Left cardiac atrium (tissue), 4 donors: ENCODE results near the gene GFI1. TPM values are rescaled to one million over a fixed set of nuclear protein-coding genes. Genes with fewer than 3 reads are reported as not detected.
"Not testable (repeated sequence)": the region's sequence is repeated elsewhere in the genome, so short reads cannot be mapped to it uniquely, and the experiment has no call there.

Experiments used
- ATAC-seq, 2 donors: fragments of 200-7000 bp; cut with Tn5 transposase; one replicate each; pipeline ENCODE4 v1.9.1; 2020; ENCODE audit warnings: mild to moderate bottlenecking in 2 of 2, moderate library complexity in 2 of 2
- DNase-seq: peaks from one replicate; pipeline ENCODE4 v3.0.0-alpha.2; 2020
- intact Hi-C, 2 donors: fragments of 100-400 bp; cut with DNase I; formaldehyde crosslinking; loops; one replicate each; pipeline versions ENCODE4 v1.14.1 to v1.15.1; 2022 to 2023
- total RNA-seq, 2 donors: library from RNA; stranded (reverse); fragmentation: NEBNext Ultra II Directional; extraction: Animal tissue kit (Norgen Biotek cat#: 25700); gene quantifications; one replicate each; pipeline ENCODE4 v1.2.1, GENCODE V29; 2021
- donor health status: DM: no; HTN: yes; CAD: no.
- donor health status: DM: no; HTN: yes; CAD: no; lungs with severe emphysema.
- donor health status: DM: yes; HTN: yes; CAD: no.
- donor health status: Dilated cardiomyopathy.

GFI1 gene
- total RNA-seq, 2 donors from 2014 or later, result 0.63 to 0.85 TPM

DNA sequence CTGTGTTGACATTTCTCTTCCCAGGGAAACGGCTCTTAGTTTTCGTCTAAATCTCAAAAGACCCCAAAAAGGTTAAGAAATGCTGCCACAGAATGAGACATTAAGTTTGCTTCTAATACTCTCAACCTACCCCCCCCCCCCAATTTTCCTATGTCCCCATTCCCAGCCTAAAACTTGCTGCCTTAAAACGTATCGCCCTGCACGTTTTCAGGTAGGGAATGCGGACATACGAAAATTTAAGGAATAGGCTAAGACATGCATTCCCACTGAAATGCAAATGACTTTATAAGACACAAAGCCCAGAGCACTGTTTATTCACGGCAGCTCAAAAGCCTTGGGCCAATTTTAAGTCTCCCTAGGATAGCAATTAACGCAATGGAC is 45.4 kb downstream of the GFI1 start:
- DNase-seq (no peak), ATAC-seq (no peak)
- intact Hi-C loops, result no loop called here

DNA sequence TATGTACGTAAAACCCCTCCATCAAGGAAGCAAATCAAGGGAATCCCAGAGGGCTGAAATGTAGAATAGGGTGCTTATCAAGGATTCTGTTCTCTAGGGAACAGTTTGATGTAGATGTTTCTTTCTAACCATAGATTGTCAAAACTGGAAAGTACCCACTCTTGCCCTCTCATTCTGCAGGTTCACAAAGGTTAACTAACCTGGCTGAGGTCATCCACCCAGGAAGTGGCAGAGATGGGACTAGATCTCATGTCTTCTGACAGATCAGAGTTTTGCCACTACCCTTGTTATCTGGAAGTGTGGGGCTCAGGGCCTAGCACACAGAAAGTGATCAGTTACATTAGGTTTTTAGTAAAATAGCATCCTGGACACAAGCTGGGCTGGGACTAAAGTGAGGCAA is 47.4 kb downstream of the GFI1 start:
- no peak for ATAC-seq
- DNase-seq, result no peak
- intact Hi-C loops, result no loop called here

DNA sequence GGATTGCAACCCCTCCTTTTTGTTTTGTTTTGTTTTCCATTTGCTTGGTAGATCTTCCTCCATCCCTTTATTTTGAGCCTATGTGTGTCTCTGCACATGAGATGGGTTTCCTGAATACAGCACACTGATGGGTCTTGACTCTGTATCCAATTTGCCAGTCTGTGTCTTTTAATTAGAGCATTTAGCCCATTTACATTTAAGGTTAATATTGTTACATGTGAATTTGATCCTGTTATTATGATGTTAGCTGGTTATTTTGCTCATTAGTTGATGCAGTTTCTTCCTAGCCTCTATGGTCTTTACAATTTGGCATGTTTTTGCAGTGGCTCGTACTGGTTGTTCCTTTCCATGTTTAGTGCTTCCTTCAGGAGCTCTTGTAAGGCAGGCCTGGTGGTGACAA is 52.2 kb downstream of the GFI1 start:
- DNase-seq, ATAC-seq, intact Hi-C loops: not testable (repeated sequence)

DNA sequence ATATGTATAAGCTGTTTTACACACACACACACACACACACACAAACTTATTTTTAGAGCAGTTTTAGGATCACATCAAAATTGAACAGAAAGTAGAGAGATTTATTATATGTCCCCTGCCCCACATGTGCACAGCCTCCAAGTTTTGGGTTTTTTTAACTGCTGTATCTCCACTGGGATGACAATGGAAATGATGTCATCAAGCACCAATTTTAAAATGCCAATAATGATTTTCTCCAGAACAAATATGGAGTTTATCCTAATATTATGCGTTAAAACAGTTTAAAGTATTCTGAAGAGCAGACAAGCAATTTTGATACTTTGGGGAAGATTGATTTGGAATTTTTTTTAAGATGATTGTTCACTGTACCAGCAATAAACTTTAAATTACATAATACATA is 56.7 kb downstream of the GFI1 start:
- ATAC-seq (no peak), DNase-seq (no peak)
- intact Hi-C loops, result no loop called here

DNA sequence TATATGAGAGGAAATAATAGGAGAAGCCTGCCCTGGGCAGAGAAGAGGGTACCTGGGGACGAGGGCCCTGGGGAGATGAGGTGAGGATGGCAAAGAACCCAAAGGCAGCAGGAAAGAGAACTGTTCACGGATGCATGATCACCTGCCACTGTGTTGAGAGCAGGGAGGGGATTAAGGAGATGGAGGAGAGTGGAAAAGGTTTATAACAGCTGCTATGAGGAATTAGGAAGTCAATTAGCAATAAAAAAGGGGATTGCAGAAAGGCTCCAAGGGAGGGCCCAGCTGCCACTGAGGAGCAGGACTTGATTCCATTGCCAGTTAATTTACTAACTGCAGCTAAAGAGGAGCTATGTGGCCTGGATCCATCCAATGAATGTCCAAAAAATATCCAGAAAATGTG is 61.1 kb downstream of the GFI1 start:
- DNase-seq (no peak), ATAC-seq (no peak)
- intact Hi-C loops, result no loop called here

Other genes with a start within 250 kb of the GFI1 start
- gene GLMN, start 187.9 kb downstream of the GFI1 start, total RNA-seq, result 1 to 10 TPM; 6.4 to 8.1 TPM
- 10 to 100 TPM; 23.6 to 25.8 TPM for gene RPAP2, start 187.9 kb downstream of the GFI1 start, total RNA-seq